Measurements from ENCODE around the gene SRSF5.

GRCh38 chr14:69811227-69811867, 44.4 kb downstream of the SRSF5 start:
- TF ChIP-seq CTCF (IDR thresholded peaks at IDR 0.05; ENCODE audit: low read depth, low read length) (no peak), POLR2A (IDR thresholded peaks at IDR 0.05; ENCODE audit: extremely low read depth, insufficient read length) (no peak)
